WTC11 (cell line): ENCODE measurements around the gene COL12A1. TPM values are rescaled to one million over a fixed set of nuclear protein-coding genes. Genes with fewer than 3 reads are reported as not detected.

Experiments used
- ATAC-seq: fragments of 200-7000 bp; cut with Tn5 transposase; 2 replicates; pipeline ENCODE4 v1.10.0; 2021; ENCODE audit warnings: mild to moderate bottlenecking, moderate library complexity
- CTCF ChIA-PET: fragments of 300-600 bp; sonication (Branson Sonifier 250); formaldehyde crosslinking; loops from one replicate; lab custom pipeline; 2021; ENCODE audit warnings: antibody characterized with exemption; lab: Charles Lee
- POLR2A ChIA-PET: fragments of 350-600 bp; sonication (Branson Sonifier 250); formaldehyde crosslinking; loops from one replicate; lab custom pipeline; 2021; ENCODE audit warnings: antibody characterized with exemption; lab: Charles Lee
- DNase-seq: peaks from one replicate; pipeline ENCODE4 v3.0.0; 2021; ENCODE audit warnings: low spot score
- H3K27ac Mint-ChIP-seq: 2 replicates; pipeline ENCODE4 v1.8.0; 2021; ENCODE audit warnings: mixed read lengths
- H3K27me3 Mint-ChIP-seq: 2 replicates; pipeline ENCODE4 v1.8.0; 2021; ENCODE audit warnings: low read depth, mild to moderate bottlenecking, moderate library complexity, mixed read lengths
- H3K36me3 Mint-ChIP-seq: 2 replicates; pipeline ENCODE4 v1.8.0; 2021; ENCODE audit warnings: mixed read lengths
- H3K4me1 Mint-ChIP-seq: 2 replicates; pipeline ENCODE4 v1.8.0; 2022; ENCODE audit warnings: mixed read lengths
- H3K4me3 Mint-ChIP-seq: 2 replicates; pipeline ENCODE4 v1.8.0; 2021; ENCODE audit warnings: mild to moderate bottlenecking, moderate library complexity, mixed read lengths
- H3K9me3 Mint-ChIP-seq: 2 replicates; pipeline ENCODE4 v1.8.0; 2021; ENCODE audit warnings: mixed read lengths
- ARID4B ChIP-seq: sonication (generic); formaldehyde crosslinking; IDR thresholded peaks from 2 replicates; pipeline ENCODE4 v1.8.0; 2023; ENCODE audit warnings: missing genetic modification reagents, mild to moderate bottlenecking, borderline replicate concordance
- ATF2 ChIP-seq: sonication (generic); formaldehyde crosslinking; IDR thresholded peaks from 2 replicates; pipeline ENCODE4 v1.8.1; 2022; ENCODE audit warnings: low read depth, missing genetic modification reagents, borderline replicate concordance
- CBFB ChIP-seq: sonication (generic); formaldehyde crosslinking; IDR thresholded peaks from 2 replicates; pipeline ENCODE4 v1.8.1; 2022; ENCODE audit warnings: mild to moderate bottlenecking, low read depth, missing genetic modification reagents
- ELF4 ChIP-seq: sonication (generic); formaldehyde crosslinking; IDR thresholded peaks from 2 replicates; pipeline ENCODE4 v1.8.1; 2022; ENCODE audit warnings: low read depth, mild to moderate bottlenecking, moderate library complexity, missing genetic modification reagents
- ESRRA ChIP-seq: sonication (generic); formaldehyde crosslinking; IDR thresholded peaks from 2 replicates; pipeline ENCODE4 v1.8.1; 2022; ENCODE audit warnings: mild to moderate bottlenecking, missing genetic modification reagents, borderline replicate concordance
- FOXP1 ChIP-seq: sonication (generic); formaldehyde crosslinking; IDR thresholded peaks from 2 replicates; pipeline ENCODE4 v1.8.0; 2022; ENCODE audit warnings: missing genetic modification reagents, mild to moderate bottlenecking, moderate library complexity, borderline replicate concordance
- GABPB1 ChIP-seq: sonication (generic); formaldehyde crosslinking; IDR thresholded peaks from 2 replicates; pipeline ENCODE4 v1.8.1; 2023; ENCODE audit warnings: mild to moderate bottlenecking, missing genetic modification reagents
- MLX ChIP-seq: sonication (generic); formaldehyde crosslinking; IDR thresholded peaks from 2 replicates; pipeline ENCODE4 v1.8.1; 2023; ENCODE audit warnings: mild to moderate bottlenecking, missing genetic modification reagents, moderate library complexity
- MYBL2 ChIP-seq: sonication (generic); formaldehyde crosslinking; IDR thresholded peaks from 2 replicates; pipeline ENCODE4 v1.8.1; 2023; ENCODE audit warnings: mild to moderate bottlenecking, moderate library complexity, missing genetic modification reagents
- NR1H2 ChIP-seq: sonication (generic); formaldehyde crosslinking; IDR thresholded peaks from 2 replicates; pipeline ENCODE4 v1.9.0; 2021; ENCODE audit warnings: mild to moderate bottlenecking, moderate library complexity, missing genetic modification reagents
- PREB ChIP-seq: sonication (generic); formaldehyde crosslinking; IDR thresholded peaks from 2 replicates; pipeline ENCODE4 v1.8.1; 2022; ENCODE audit warnings: mild to moderate bottlenecking, missing genetic modification reagents, moderate library complexity, borderline replicate concordance
- SMAD4 ChIP-seq: sonication (generic); formaldehyde crosslinking; IDR thresholded peaks from 2 replicates; pipeline ENCODE4 v1.8.0; 2022; ENCODE audit warnings: mild to moderate bottlenecking, missing genetic modification reagents
- USF1 ChIP-seq: sonication (generic); formaldehyde crosslinking; IDR thresholded peaks from 2 replicates; pipeline ENCODE4 v1.8.0; 2022; ENCODE audit warnings: mild to moderate bottlenecking, missing genetic modification reagents
- ZNF232 ChIP-seq: sonication (generic); formaldehyde crosslinking; IDR thresholded peaks from 2 replicates; pipeline ENCODE4 v1.8.0; 2022; ENCODE audit warnings: mild to moderate bottlenecking, missing genetic modification reagents
- ZNF423 ChIP-seq: fragments of 250-450 bp; sonication (Bioruptor Pico); IDR thresholded peaks from 2 replicates; pipeline ENCODE4 v2.1.2; 2022; ENCODE audit warnings: mild to moderate bottlenecking, moderate library complexity
- ZSCAN18 ChIP-seq: fragments of 250-450 bp; sonication (Bioruptor Pico); IDR thresholded peaks from 2 replicates; pipeline ENCODE4 v2.1.2; 2022; ENCODE audit warnings: mild to moderate bottlenecking, moderate library complexity
- total RNA-seq: library from RNA; stranded (reverse); gene quantifications from 3 replicates; pipeline ENCODE4 v1.2.3, GENCODE V29; 2021

COL12A1 gene
- total RNA-seq, 1 experiment from 2014 or later = 1.1 TPM

- ChIA-PET CTCF (no interaction called here), POLR2A (no interaction called here)
- H3K27ac Mint-ChIP-seq = no peak overlapping the region
- no peaks in the 10 kb centered on the region for H3K36me3 Mint-ChIP-seq
- no peaks in the 10 kb centered on the region for H3K4me1 Mint-ChIP-seq
- no peak overlapping the region for H3K4me3 Mint-ChIP-seq
- DNase-seq (no peak), ATAC-seq (no peak)
- peaks cover 9% of the 10 kb centered on the region for H3K27me3 Mint-ChIP-seq
- TF ChIP-seq ARID4B (no peak), FOXP1 (CRISPR knock-in tag) (no peak), NR1H2 (CRISPR knock-in tag) (no peak), ZNF423 (CRISPR knock-in tag) (no peak), SMAD4 (CRISPR knock-in tag) (no peak), ESRRA (no peak), USF1 (CRISPR knock-in tag) (no peak), MLX (CRISPR knock-in tag) (no peak), MYBL2 (no peak), ATF2 (CRISPR knock-in tag) (no peak), ZSCAN18 (CRISPR knock-in tag) (no peak)
- H3K9me3 Mint-ChIP-seq = no peaks in the 10 kb centered on the region
Observed at GRCh38 chr6:75196081-75196687, 9.7 kb downstream of the COL12A1 start.

- ATAC-seq (no peak), DNase-seq (no peak)
- H3K27ac Mint-ChIP-seq = no peak overlapping the region
- peaks cover 3% of the 10 kb centered on the region; the same call in 1 of the 2 replicates for H3K27me3 Mint-ChIP-seq
- H3K4me3 Mint-ChIP-seq = no peak overlapping the region
- no peaks in the 10 kb centered on the region for H3K36me3 Mint-ChIP-seq
- TF ChIP-seq CBFB (no peak), PREB (no peak), GABPB1 (CRISPR knock-in tag) (no peak), ELF4 (CRISPR knock-in tag) (no peak), ZNF232 (CRISPR knock-in tag) (no peak), NR1H2 (CRISPR knock-in tag) (no peak)
- H3K9me3 Mint-ChIP-seq = peaks cover 10% of the 10 kb centered on the region
- ChIA-PET CTCF (interaction anchor here (1.2 kb wide), 1 partner anchor 20 kb away, joined by 4 read pairs; no protein-coding TSS in a partner anchor), POLR2A (no interaction called here)
- H3K4me1 Mint-ChIP-seq = no peaks in the 10 kb centered on the region
Observed at GRCh38 chr6:75188221-75188925, 17.5 kb downstream of the COL12A1 start.
